Mesendoderm (in vitro differentiated cells): ENCODE data around the gene ASIC2.

ENCODE experiments used
- DNase-seq: peaks from one replicate; pipeline ENCODE4 v3.0.0; 2013
- H2AK5ac ChIP-seq: 2 replicates; pipeline ENCODE4 v1.6.1; 2013; ENCODE audit warnings: low read length, inconsistent platforms
- H2BK120ac ChIP-seq: 2 replicates; pipeline ENCODE4 v1.6.1; 2013; ENCODE audit warnings: low read depth, mild to moderate bottlenecking, low read length, moderate library complexity, mixed read lengths
- H2BK15ac ChIP-seq: replicated peaks from 2 replicates; pipeline ENCODE4 v1.6.1; 2013; ENCODE audit warnings: low read depth, mild to moderate bottlenecking, moderate library complexity
- H2BK5ac ChIP-seq: 2 replicates; pipeline ENCODE4 v1.6.1; 2013; ENCODE audit warnings: low read length, inconsistent platforms
- H3K18ac ChIP-seq: 2 replicates; pipeline ENCODE4 v1.6.1; 2013; ENCODE audit warnings: mild to moderate bottlenecking, low read length, mixed read lengths
- H3K23ac ChIP-seq: one replicate; pipeline ENCODE4 v1.6.1; 2013; ENCODE audit warnings: low read length
- H3K27ac ChIP-seq: 2 replicates; pipeline ENCODE4 v1.5.1; 2013; ENCODE audit warnings: low read depth, mild to moderate bottlenecking, inconsistent platforms, low read length, moderate library complexity
- H3K27me3 ChIP-seq: 2 replicates; pipeline ENCODE4 v1.6.1; 2013; ENCODE audit warnings: low read length, control low read depth, mild to moderate bottlenecking, inconsistent platforms; ENCODE audit not compliant: insufficient read depth, poor library complexity
- H3K36me3 ChIP-seq: 2 replicates; pipeline ENCODE4 v1.6.1; 2013; ENCODE audit warnings: low read length, inconsistent platforms; ENCODE audit not compliant: control insufficient read depth, insufficient read depth
- H3K4ac ChIP-seq: one replicate; pipeline ENCODE4 v1.6.1; 2013; ENCODE audit warnings: low read depth, mild to moderate bottlenecking, low read length, moderate library complexity
- H3K4me1 ChIP-seq: 2 replicates; pipeline ENCODE4 v1.6.1; 2013; ENCODE audit warnings: low read depth, low read length, inconsistent platforms; ENCODE audit not compliant: control insufficient read depth
- H3K4me2 ChIP-seq: 2 replicates; pipeline ENCODE4 v1.6.1; 2013; ENCODE audit warnings: low read length
- H3K4me3 ChIP-seq: 2 replicates; pipeline ENCODE4 v1.5.1; 2013; ENCODE audit warnings: mild to moderate bottlenecking, low read length
- H3K56ac ChIP-seq: one replicate; pipeline ENCODE4 v1.6.1; 2013; ENCODE audit warnings: low read length
- H3K79me1 ChIP-seq: 2 replicates; pipeline ENCODE4 v1.6.1; 2013; ENCODE audit warnings: low read length, inconsistent platforms
- H3K79me2 ChIP-seq: 2 replicates; pipeline ENCODE4 v1.6.1; 2013; ENCODE audit warnings: mild to moderate bottlenecking, low read length; ENCODE audit not compliant: control insufficient read depth, insufficient read depth
- H3K9ac ChIP-seq: 2 replicates; pipeline ENCODE4 v1.6.1; 2013; ENCODE audit warnings: low read length, inconsistent platforms
- H4K5ac ChIP-seq: one replicate; pipeline ENCODE4 v1.6.1; 2013; ENCODE audit warnings: low read length
- H4K8ac ChIP-seq: one replicate; pipeline ENCODE4 v1.6.1; 2013; ENCODE audit warnings: low read depth, mild to moderate bottlenecking, control low read depth, low read length, moderate library complexity
- WGBS: extraction: QIAGEN DNeasy Blood & Tissue Kit; methylation state at CpG from one replicate; pipeline ENCODE4 v1.1.7; 2013; ENCODE audit warnings: low lambda C conversion rate, missing lambda C conversion rate; ENCODE audit not compliant: insufficient coverage; ENCODE audit errors: extremely low coverage; 5-methylcytosine and 5-hydroxymethylcytosine counted together

Gene ASIC2

GRCh38 chr17:33267271-33267790, 25.8 kb downstream of the ASIC2 start:
- no peaks in the 10 kb centered on the region for H3K79me1 ChIP-seq
- no peak overlapping the region for H2BK5ac ChIP-seq
- no peak overlapping the region for H3K23ac ChIP-seq
- H4K5ac ChIP-seq = no peak overlapping the region
- no peak overlapping the region for H2BK15ac ChIP-seq
- no peak overlapping the region for H3K4me2 ChIP-seq
- no CpG with 5 or more reads among the region's 6 CpGs for WGBS
- no peak overlapping the region for H3K56ac ChIP-seq
- H3K9ac ChIP-seq = no peak overlapping the region
- no peak overlapping the region for H3K27ac ChIP-seq
- H3K4me1 ChIP-seq = no peaks in the 10 kb centered on the region
- no peak overlapping the region for H2BK120ac ChIP-seq
- H2AK5ac ChIP-seq = no peak overlapping the region
- no peak overlapping the region for H4K8ac ChIP-seq
- no peak overlapping the region for H3K4ac ChIP-seq
- no peak overlapping the region for H3K4me3 ChIP-seq
- DNase-seq = no peak
- no peak overlapping the region for H3K18ac ChIP-seq
- no peaks in the 10 kb centered on the region for H3K79me2 ChIP-seq
- no peaks in the 10 kb centered on the region for H3K36me3 ChIP-seq
- no peaks in the 10 kb centered on the region for H3K27me3 ChIP-seq

GRCh38 chr17:33266611-33267010, 26.5 kb downstream of the ASIC2 start:
- Histone ChIP-seq H3K56ac (no peak overlapping the region), H2BK15ac (no peak overlapping the region)
- WGBS = no CpG with 5 or more reads among the region's 10 CpGs

GRCh38 chr17:33266116-33266515, 27.0 kb downstream of the ASIC2 start:
- no peaks in the 10 kb centered on the region for H3K4me1 ChIP-seq
- no peak overlapping the region for H2BK120ac ChIP-seq
- H4K8ac ChIP-seq = no peak overlapping the region
- no peak overlapping the region for H2AK5ac ChIP-seq
- no peak overlapping the region for H3K56ac ChIP-seq
- no peak for DNase-seq
- no peaks in the 10 kb centered on the region for H3K79me1 ChIP-seq
- H4K5ac ChIP-seq = no peak overlapping the region
- H3K79me2 ChIP-seq = no peaks in the 10 kb centered on the region
- H3K4me3 ChIP-seq = no peak overlapping the region
- H3K27ac ChIP-seq = no peak overlapping the region
- H3K9ac ChIP-seq = no peak overlapping the region
- no peaks in the 10 kb centered on the region for H3K27me3 ChIP-seq
- H3K4ac ChIP-seq = no peak overlapping the region
- H2BK5ac ChIP-seq = no peak overlapping the region
- no peak overlapping the region for H3K23ac ChIP-seq
- no peak overlapping the region for H2BK15ac ChIP-seq
- H3K36me3 ChIP-seq = no peaks in the 10 kb centered on the region
- H3K18ac ChIP-seq = no peak overlapping the region
- WGBS = no CpG with 5 or more reads among the region's 1 CpG
- no peak overlapping the region for H3K4me2 ChIP-seq

More at GRCh38 chr17:33266611-33267010, 26.5 kb downstream of the ASIC2 start:
- H3K79me2 ChIP-seq = no peaks in the 10 kb centered on the region
- no peak overlapping the region for H2AK5ac ChIP-seq
- no peaks in the 10 kb centered on the region for H3K79me1 ChIP-seq
- H3K4me3 ChIP-seq = no peak overlapping the region
- no peaks in the 10 kb centered on the region for H3K27me3 ChIP-seq
- H4K5ac ChIP-seq = no peak overlapping the region
- no peak overlapping the region for H3K9ac ChIP-seq
- H3K18ac ChIP-seq = no peak overlapping the region
- no peak overlapping the region for H4K8ac ChIP-seq
- no peak overlapping the region for H2BK5ac ChIP-seq
- no peaks in the 10 kb centered on the region for H3K4me1 ChIP-seq
- H2BK120ac ChIP-seq = no peak overlapping the region
- no peak overlapping the region for H3K27ac ChIP-seq
- H3K23ac ChIP-seq = no peak overlapping the region
- H3K4ac ChIP-seq = no peak overlapping the region
- no peaks in the 10 kb centered on the region for H3K36me3 ChIP-seq
- DNase-seq = no peak
- H3K4me2 ChIP-seq = no peak overlapping the region

- Histone ChIP-seq H3K4me2 (no peak overlapping the region), H3K23ac (no peak overlapping the region), H4K5ac (no peak overlapping the region), H3K4ac (no peak overlapping the region), H3K9ac (no peak overlapping the region), H4K8ac (no peak overlapping the region), H2BK15ac (no peak overlapping the region), H2BK120ac (no peak overlapping the region), H3K79me2 (no peaks in the 10 kb centered on the region), H3K4me3 (no peak overlapping the region), H2BK5ac (no peak overlapping the region), H3K27me3 (no peaks in the 10 kb centered on the region), H3K36me3 (no peaks in the 10 kb centered on the region), H3K27ac (no peak overlapping the region), H3K56ac (no peak overlapping the region), H3K4me1 (no peaks in the 10 kb centered on the region), H3K18ac (no peak overlapping the region), H2AK5ac (no peak overlapping the region), H3K79me1 (no peaks in the 10 kb centered on the region)
- no peak for DNase-seq
- WGBS = no CpG with 5 or more reads among the region's 4 CpGs
These were observed 29.7 kb downstream of the ASIC2 start for GRCh38 chr17:33263396-33263795.

- Histone ChIP-seq H3K4me1 (no peaks in the 10 kb centered on the region), H3K23ac (no peak overlapping the region), H3K56ac (no peak overlapping the region), H2BK5ac (no peak overlapping the region), H3K27me3 (no peaks in the 10 kb centered on the region), H3K4ac (no peak overlapping the region), H3K18ac (no peak overlapping the region), H3K36me3 (no peaks in the 10 kb centered on the region), H3K4me2 (no peak overlapping the region), H2AK5ac (no peak overlapping the region), H3K4me3 (no peak overlapping the region), H3K79me2 (no peaks in the 10 kb centered on the region), H4K8ac (no peak overlapping the region), H4K5ac (no peak overlapping the region), H3K9ac (no peak overlapping the region), H2BK15ac (no peak overlapping the region), H2BK120ac (no peak overlapping the region), H3K79me1 (no peaks in the 10 kb centered on the region), H3K27ac (no peak overlapping the region)
- no CpG with 5 or more reads among the region's 6 CpGs for WGBS
- no peak for DNase-seq
These were observed 30.6 kb downstream of the ASIC2 start for GRCh38 chr17:33262266-33263123.
